SK-N-MC (cell line): ENCODE measurements around the gene DGKH.

Experiments
- EZH2 ChIP-seq: fragments of 200-600 bp; sonication (generic); IDR thresholded peaks from one replicate; pipeline ENCODE4 v1.6.1; 2017; ENCODE audit warnings: antibody characterized with exemption
- FOXP2 ChIP-seq: optimal IDR thresholded peaks from 2 replicates; pipeline ENCODE3; 2011; ENCODE audit warnings: mild to moderate bottlenecking, moderate library complexity; ENCODE audit not compliant: insufficient read depth; ENCODE audit errors: extremely low read length, control extremely low read depth
- POLR2AphosphoS5 ChIP-seq: IDR thresholded peaks from 2 replicates; pipeline ENCODE4 v1.6.1; 2012; ENCODE audit warnings: mild to moderate bottlenecking, low read depth, low read length, borderline replicate concordance

GRCh38 chr13:42283574-42283973 is 235.1 kb downstream of the DGKH start:
- TF ChIP-seq EZH2 (no peak), POLR2AphosphoS5 (no peak), FOXP2 (no peak)
